K562 (cell line): ENCODE measurements around the gene GPR153. TPM values are rescaled to one million over a fixed set of nuclear protein-coding genes. Genes with fewer than 3 reads are reported as not detected.

Source experiments
- AFF1 ChIP-seq, 2 experiments: fragments of 450-650 bp; IDR thresholded peaks; 2 replicates each; pipeline ENCODE4 v1.6.1; 2018; ENCODE audit warnings: mild to moderate bottlenecking in 2 of 2, low read depth in 1 of 2; ENCODE audit not compliant: partially characterized antibody in 2 of 2
- ATF1 ChIP-seq, 2 experiments: fragments of 450-650 bp in 1 of 2; IDR thresholded peaks; 2 replicates each; pipeline ENCODE4 v1.6.1; 2016; ENCODE audit warnings: missing compliant biosample characterization in 1 of 2, missing genetic modification characterization in 1 of 2
- ATF6 ChIP-seq: sonication (generic); formaldehyde crosslinking; IDR thresholded peaks from 2 replicates; pipeline ENCODE4 v1.4.0; 2020; ENCODE audit warnings: mild to moderate bottlenecking, missing genetic modification reagents
- CREM ChIP-seq: IDR thresholded peaks from 2 replicates; pipeline ENCODE4 v1.6.1; 2014; ENCODE audit warnings: antibody characterized with exemption, low read depth
- EGR1 ChIP-seq: fragments of 450-650 bp; conservative IDR thresholded peaks from 2 replicates; pipeline ENCODE4 v1.6.1; 2017; ENCODE audit warnings: mild to moderate bottlenecking
- HMBOX1 ChIP-seq: sonication (generic); IDR thresholded peaks from 2 replicates; pipeline ENCODE4 v1.6.1; 2016
- MAZ ChIP-seq, 2 experiments: fragments of 450-650 bp in 1 of 2; sonication (generic) in 1 of 2; formaldehyde crosslinking; IDR thresholded peaks in 1 of 2; conservative IDR thresholded peaks in 1 of 2; 2 replicates each; pipeline versions ENCODE4 v1.4.0 to v1.5.0; 2020; ENCODE audit warnings: mild to moderate bottlenecking in 1 of 2, missing genetic modification reagents in 1 of 2
- NR2C2 ChIP-seq, 2 experiments: fragments of 200-800 bp in 1 of 2; sonication (Bioruptor generic) in 1 of 2; sonication (generic) in 1 of 2; formaldehyde crosslinking in 1 of 2; IDR thresholded peaks; 2 replicates each; pipeline versions ENCODE4 v1.6.1 to v1.8.0; 2016 to 2022; ENCODE audit warnings: mild to moderate bottlenecking in 1 of 2, missing compliant biosample characterization in 1 of 2, missing genetic modification characterization in 1 of 2, missing genetic modification reagents in 1 of 2
- STAT6 ChIP-seq: sonication (generic); formaldehyde crosslinking; IDR thresholded peaks from 2 replicates; pipeline ENCODE4 v1.8.1; 2023; ENCODE audit warnings: mild to moderate bottlenecking, missing genetic modification reagents
- polyA plus RNA-seq, 8 experiments: library from polyadenylated mRNA; depleted of rRNA in 4 of 8; stranded (reverse) in 5 of 8; unstranded in 3 of 8; fragments of >200 nt; fragmentation: Nextera tagmentation in 2 of 8; fragmentation: Illumina TruSeq in 1 of 8; extraction: Ambion mirVana in 2 of 8; extraction: Trizol in 1 of 8; gene quantifications; 2 replicates each; pipeline versions ENCODE4 v1.2.1 to v1.2.3, GENCODE V29; 2011 to 2014; ENCODE audit warnings: inconsistent platforms in 1 of 8, missing spikeins in 1 of 8
- total RNA-seq, 7 experiments: library from RNA; depleted of rRNA in 6 of 7; stranded (reverse); fragments of >200 nt in 6 of 7; fragmentation: Illumina TruSeq in 2 of 7; extraction: Trizol in 2 of 7; gene quantifications; 2 replicates each; pipeline versions ENCODE4 v1.2.1 to v1.2.3, GENCODE V29; 2011 to 2021; ENCODE audit warnings: low replicate concordance in 1 of 7
- TF ChIP-seq, protein P1 (sequence below): fragments of 450-650 bp; IDR thresholded peaks from 2 replicates; pipeline ENCODE4 v1.6.1; 2017; ENCODE audit warnings: mild to moderate bottlenecking, moderate library complexity

Gene GPR153
- total and polyA plus RNA-seq, 9 of the 15 experiments (the other 6 are each of a cell fraction or from before 2014, with no cell fraction given) = 0.01 to 1.5 (median 0.51) TPM

- TF ChIP-seq AFF1 (IDR thresholded peaks at IDR 0.05; ENCODE audit: low read depth in 1 of 2, partially characterized antibody in 2 of 2) (peak in 1 of 2 experiments; percentile 2), MAZ (CRISPR knock-in tag; conservative IDR thresholded peaks at IDR 0.05 in 1 of 2, IDR thresholded peaks at IDR 0.05 in 1 of 2) (0 out of 4 replicates have a peak, but pooled peaks of 1 of the 2 experiments have one; percentile 5), STAT6 (0 out of 2 replicates have a peak, but pooled peaks have one; percentile 63), HMBOX1 (0 out of 2 replicates have a peak, but pooled peaks have one; percentile 2), NR2C2 (CRISPR knock-in tag; IDR thresholded peaks at IDR 0.05) (no peak; the same call in 1 of the 2 replicates), NR2C2 (tag; IDR thresholded peaks at IDR 0.05) (peak; percentile 72), ATF6 (CRISPR knock-in tag) (0 out of 2 replicates have a peak, but pooled peaks have one; percentile 43), ATF1 (CRISPR knock-in tag; IDR thresholded peaks at IDR 0.05) (no peak), ATF1 (tag; IDR thresholded peaks at IDR 0.05) (0 out of 2 replicates have a peak, but pooled peaks have one; percentile 39), CREM (peak; percentile 66), EGR1 (peak; percentile 49)
- TF ChIP-seq, protein P1, sequence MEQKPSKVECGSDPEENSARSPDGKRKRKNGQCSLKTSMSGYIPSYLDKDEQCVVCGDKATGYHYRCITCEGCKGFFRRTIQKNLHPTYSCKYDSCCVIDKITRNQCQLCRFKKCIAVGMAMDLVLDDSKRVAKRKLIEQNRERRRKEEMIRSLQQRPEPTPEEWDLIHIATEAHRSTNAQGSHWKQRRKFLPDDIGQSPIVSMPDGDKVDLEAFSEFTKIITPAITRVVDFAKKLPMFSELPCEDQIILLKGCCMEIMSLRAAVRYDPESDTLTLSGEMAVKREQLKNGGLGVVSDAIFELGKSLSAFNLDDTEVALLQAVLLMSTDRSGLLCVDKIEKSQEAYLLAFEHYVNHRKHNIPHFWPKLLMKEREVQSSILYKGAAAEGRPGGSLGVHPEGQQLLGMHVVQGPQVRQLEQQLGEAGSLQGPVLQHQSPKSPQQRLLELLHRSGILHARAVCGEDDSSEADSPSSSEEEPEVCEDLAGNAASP = no peak
Measured at GRCh38 chr1:6235296-6235677, 25.6 kb downstream of the GPR153 start (continued).
